ENCODE results near the gene CCDC102A.

DNA sequence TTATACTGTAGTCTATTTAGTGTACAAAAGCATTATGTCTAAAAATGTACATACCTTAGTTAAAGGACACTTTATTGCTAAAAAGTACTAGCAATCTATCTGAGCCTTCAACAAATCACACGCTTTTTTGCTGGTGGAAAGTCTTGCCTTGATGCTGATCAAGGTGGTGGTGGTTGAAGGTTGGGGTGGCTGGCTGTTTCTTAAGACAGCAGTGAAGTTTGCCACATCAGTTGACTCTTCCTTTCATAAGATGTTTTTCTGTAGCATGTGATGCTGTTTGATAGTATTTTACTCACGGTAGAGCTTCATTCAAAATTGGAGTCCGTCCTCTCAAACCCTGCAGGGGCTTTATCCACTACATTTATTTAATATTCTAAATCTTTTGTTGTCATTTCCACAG, 14.7 kb upstream of the CCDC102A start:
- TF ChIP-seq POLR2A (IDR thresholded peaks at IDR 0.05), result no peak
- TF ChIP-seq, protein P1, sequence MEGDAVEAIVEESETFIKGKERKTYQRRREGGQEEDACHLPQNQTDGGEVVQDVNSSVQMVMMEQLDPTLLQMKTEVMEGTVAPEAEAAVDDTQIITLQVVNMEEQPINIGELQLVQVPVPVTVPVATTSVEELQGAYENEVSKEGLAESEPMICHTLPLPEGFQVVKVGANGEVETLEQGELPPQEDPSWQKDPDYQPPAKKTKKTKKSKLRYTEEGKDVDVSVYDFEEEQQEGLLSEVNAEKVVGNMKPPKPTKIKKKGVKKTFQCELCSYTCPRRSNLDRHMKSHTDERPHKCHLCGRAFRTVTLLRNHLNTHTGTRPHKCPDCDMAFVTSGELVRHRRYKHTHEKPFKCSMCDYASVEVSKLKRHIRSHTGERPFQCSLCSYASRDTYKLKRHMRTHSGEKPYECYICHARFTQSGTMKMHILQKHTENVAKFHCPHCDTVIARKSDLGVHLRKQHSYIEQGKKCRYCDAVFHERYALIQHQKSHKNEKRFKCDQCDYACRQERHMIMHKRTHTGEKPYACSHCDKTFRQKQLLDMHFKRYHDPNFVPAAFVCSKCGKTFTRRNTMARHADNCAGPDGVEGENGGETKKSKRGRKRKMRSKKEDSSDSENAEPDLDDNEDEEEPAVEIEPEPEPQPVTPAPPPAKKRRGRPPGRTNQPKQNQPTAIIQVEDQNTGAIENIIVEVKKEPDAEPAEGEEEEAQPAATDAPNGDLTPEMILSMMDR (IDR thresholded peaks at IDR 0.05), result no peak
